ENCODE measurements around the gene SUGCT.

DNA sequence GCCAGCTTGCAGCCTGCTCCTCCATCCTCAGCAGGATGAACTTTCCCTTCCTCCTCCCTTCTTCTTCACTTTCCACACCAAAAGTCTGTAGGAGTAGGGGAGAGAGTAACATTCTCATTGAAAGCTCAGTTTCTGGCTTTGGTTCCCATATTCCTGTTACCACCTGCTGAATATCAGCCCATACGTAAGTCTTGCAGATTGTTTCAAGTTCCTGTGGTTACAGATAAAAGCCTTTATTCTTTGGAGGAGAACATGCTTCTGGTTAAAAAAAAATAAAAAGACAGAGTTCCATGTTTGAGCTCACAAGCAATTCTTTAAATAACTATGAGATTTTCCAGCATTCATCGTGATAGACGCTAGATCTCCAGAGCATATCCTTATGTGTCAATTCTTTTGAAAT, 637.3 kb downstream of the SUGCT start:
- TF ChIP-seq ADNP (tag; IDR thresholded peaks at IDR 0.05) (no peak), AFF4 (CRISPR knock-in tag; IDR thresholded peaks at IDR 0.05) (no peak), MYC (IDR thresholded peaks at IDR 0.05; ENCODE audit: low read depth, low read length) (no peak), MYC (CRISPR knock-in tag; IDR thresholded peaks at IDR 0.05; ENCODE audit: borderline replicate concordance, low read depth) (no peak), TCF7 (IDR thresholded peaks at IDR 0.05; ENCODE audit: borderline replicate concordance) (no peak)
- TF ChIP-seq, protein P1, sequence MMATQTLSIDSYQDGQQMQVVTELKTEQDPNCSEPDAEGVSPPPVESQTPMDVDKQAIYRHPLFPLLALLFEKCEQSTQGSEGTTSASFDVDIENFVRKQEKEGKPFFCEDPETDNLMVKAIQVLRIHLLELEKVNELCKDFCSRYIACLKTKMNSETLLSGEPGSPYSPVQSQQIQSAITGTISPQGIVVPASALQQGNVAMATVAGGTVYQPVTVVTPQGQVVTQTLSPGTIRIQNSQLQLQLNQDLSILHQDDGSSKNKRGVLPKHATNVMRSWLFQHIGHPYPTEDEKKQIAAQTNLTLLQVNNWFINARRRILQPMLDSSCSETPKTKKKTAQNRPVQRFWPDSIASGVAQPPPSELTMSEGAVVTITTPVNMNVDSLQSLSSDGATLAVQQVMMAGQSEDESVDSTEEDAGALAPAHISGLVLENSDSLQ (IDR thresholded peaks at IDR 0.05) = no peak
- TF ChIP-seq, protein P2, sequence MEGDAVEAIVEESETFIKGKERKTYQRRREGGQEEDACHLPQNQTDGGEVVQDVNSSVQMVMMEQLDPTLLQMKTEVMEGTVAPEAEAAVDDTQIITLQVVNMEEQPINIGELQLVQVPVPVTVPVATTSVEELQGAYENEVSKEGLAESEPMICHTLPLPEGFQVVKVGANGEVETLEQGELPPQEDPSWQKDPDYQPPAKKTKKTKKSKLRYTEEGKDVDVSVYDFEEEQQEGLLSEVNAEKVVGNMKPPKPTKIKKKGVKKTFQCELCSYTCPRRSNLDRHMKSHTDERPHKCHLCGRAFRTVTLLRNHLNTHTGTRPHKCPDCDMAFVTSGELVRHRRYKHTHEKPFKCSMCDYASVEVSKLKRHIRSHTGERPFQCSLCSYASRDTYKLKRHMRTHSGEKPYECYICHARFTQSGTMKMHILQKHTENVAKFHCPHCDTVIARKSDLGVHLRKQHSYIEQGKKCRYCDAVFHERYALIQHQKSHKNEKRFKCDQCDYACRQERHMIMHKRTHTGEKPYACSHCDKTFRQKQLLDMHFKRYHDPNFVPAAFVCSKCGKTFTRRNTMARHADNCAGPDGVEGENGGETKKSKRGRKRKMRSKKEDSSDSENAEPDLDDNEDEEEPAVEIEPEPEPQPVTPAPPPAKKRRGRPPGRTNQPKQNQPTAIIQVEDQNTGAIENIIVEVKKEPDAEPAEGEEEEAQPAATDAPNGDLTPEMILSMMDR (IDR thresholded peaks at IDR 0.05 in 2 of 3, conservative IDR thresholded peaks at IDR 0.05 in 1 of 3; ENCODE audit: insufficient read depth in 2 of 3, low read depth in 1 of 3, low read length in 3 of 3) = no peak

All from K562 (cell line).